HepG2 (cell line): Measurements from ENCODE around the gene NID1. TPM values are rescaled to one million over a fixed set of nuclear protein-coding genes. Genes with fewer than 3 reads are reported as not detected.
A peak's percentile ranks its signal among the peaks of the same experiment; 100 is the strongest.

Experiments used
- CBFB ChIP-seq: sonication (generic); formaldehyde crosslinking; IDR thresholded peaks from 2 replicates; pipeline ENCODE4 v1.4.0; 2020; ENCODE audit warnings: missing genetic modification reagents
- CSRNP1 ChIP-seq: sonication (generic); formaldehyde crosslinking; IDR thresholded peaks from 2 replicates; pipeline ENCODE4 v1.8.1; 2023; ENCODE audit warnings: mild to moderate bottlenecking, missing genetic modification reagents
- EP300 ChIP-seq, 3 experiments: sonication (generic) in 1 of 3; formaldehyde crosslinking in 1 of 3; IDR thresholded peaks; 2 replicates each; pipeline versions ENCODE4 v1.5.1 to v1.6.1; 2011 to 2020; ENCODE audit warnings: low read depth in 2 of 3, low read length in 2 of 3, borderline replicate concordance in 1 of 3, improper control_type of control experiment in 1 of 3, mild to moderate bottlenecking in 1 of 3, missing genetic modification reagents in 1 of 3, moderate library complexity in 1 of 3
- HMGA1 ChIP-seq: sonication (generic); formaldehyde crosslinking; conservative IDR thresholded peaks from 2 replicates; pipeline ENCODE4 v1.4.0; 2020; ENCODE audit warnings: missing genetic modification reagents
- ISL2 ChIP-seq: sonication (generic); formaldehyde crosslinking; IDR thresholded peaks from 2 replicates; pipeline ENCODE4 v1.5.0; 2020; ENCODE audit warnings: missing genetic modification reagents
- MLLT10 ChIP-seq: sonication (generic); formaldehyde crosslinking; IDR thresholded peaks from 2 replicates; pipeline ENCODE4 v1.4.0; 2020; ENCODE audit warnings: missing genetic modification reagents
- PHF5A ChIP-seq: IDR thresholded peaks from one replicate; pipeline ENCODE4 v1.6.1; 2018; ENCODE audit warnings: low read depth, missing genetic modification reagents; ENCODE audit not compliant: unreplicated experiment
- STAG1 ChIP-seq: sonication (generic); formaldehyde crosslinking; IDR thresholded peaks from 2 replicates; pipeline ENCODE4 v1.4.0; 2020; ENCODE audit warnings: missing genetic modification reagents
- TAF15 ChIP-seq: fragments of 200-400 bp; formaldehyde crosslinking; IDR thresholded peaks from one replicate; pipeline ENCODE4 v1.6.1; 2018; ENCODE audit warnings: mild to moderate bottlenecking, low read depth, low read length; ENCODE audit not compliant: poor library complexity, severe bottlenecking
- ZNF121 ChIP-seq: sonication (generic); formaldehyde crosslinking; IDR thresholded peaks from 2 replicates; pipeline ENCODE4 v1.5.0; 2020; ENCODE audit warnings: mild to moderate bottlenecking, missing genetic modification reagents
- ZNF331 ChIP-seq: sonication (generic); formaldehyde crosslinking; IDR thresholded peaks from 2 replicates; pipeline ENCODE4 v1.4.0; 2020; ENCODE audit warnings: missing genetic modification reagents
- ZNF333 ChIP-seq: sonication (generic); formaldehyde crosslinking; IDR thresholded peaks from 2 replicates; pipeline ENCODE4 v1.4.0; 2020; ENCODE audit warnings: mild to moderate bottlenecking, missing genetic modification reagents, borderline replicate concordance
- ZNF503 ChIP-seq: sonication (generic); formaldehyde crosslinking; IDR thresholded peaks from 2 replicates; pipeline ENCODE4 v1.4.0; 2020; ENCODE audit warnings: missing genetic modification reagents
- ZNF644 ChIP-seq: IDR thresholded peaks from 2 replicates; pipeline ENCODE4 v1.6.1; 2016; ENCODE audit warnings: low read depth
- ZNF879 ChIP-seq: sonication (generic); formaldehyde crosslinking; IDR thresholded peaks from 2 replicates; pipeline ENCODE4 v1.8.1; 2023; ENCODE audit warnings: missing genetic modification reagents
- polyA plus RNA-seq, 8 experiments: library from polyadenylated mRNA; depleted of rRNA in 3 of 8; stranded (reverse) in 7 of 8; unstranded in 1 of 8; fragments of >200 nt; fragmentation: Illumina TruSeq in 4 of 8; extraction: Trizol in 4 of 8; gene quantifications; 2 replicates each; pipeline versions ENCODE4 v1.2.1 to v1.2.3, GENCODE V29; 2011 to 2016; ENCODE audit warnings: low read depth in 4 of 8, missing spikeins in 1 of 8, mixed read lengths in 1 of 8; ENCODE audit not compliant: insufficient read depth in 1 of 8
- total RNA-seq, 5 experiments: library from RNA; depleted of rRNA; stranded (reverse); fragments of >200 nt; fragmentation: Illumina TruSeq; extraction: Trizol; gene quantifications; 2 replicates each; pipeline ENCODE4 v1.2.3, GENCODE V29; 2016; ENCODE audit warnings: low read depth in 1 of 5
- TF ChIP-seq, protein P1 (sequence below): sonication (generic); formaldehyde crosslinking; IDR thresholded peaks from 2 replicates; pipeline ENCODE4 v1.5.0; 2020; ENCODE audit warnings: missing genetic modification reagents, mild to moderate bottlenecking, borderline replicate concordance
- TF ChIP-seq, protein P2 (sequence below): IDR thresholded peaks from 2 replicates; pipeline ENCODE4 v1.6.1; 2012; ENCODE audit warnings: low read depth, low read length, improper control_type of control experiment
- TF ChIP-seq, protein P3 (sequence below): sonication (generic); formaldehyde crosslinking; IDR thresholded peaks from 2 replicates; pipeline ENCODE4 v1.4.0; 2020; ENCODE audit warnings: missing genetic modification reagents, borderline replicate concordance
- TF ChIP-seq, protein P4 (sequence below): sonication (generic); formaldehyde crosslinking; conservative IDR thresholded peaks from 2 replicates; pipeline ENCODE4 v1.4.0; 2020; ENCODE audit warnings: missing genetic modification reagents

Gene NID1
- total and polyA plus RNA-seq, 2 of the 13 experiments (the other 11 are each of a cell fraction or from before 2014, with no cell fraction given): 50.2 to 56.1 TPM

- TF ChIP-seq CSRNP1 (CRISPR knock-in tag): no peak
- 0 out of 2 replicates have a peak, but pooled peaks have one; percentile 19 for TF ChIP-seq STAG1 (CRISPR knock-in tag)
- TF ChIP-seq, protein P1, sequence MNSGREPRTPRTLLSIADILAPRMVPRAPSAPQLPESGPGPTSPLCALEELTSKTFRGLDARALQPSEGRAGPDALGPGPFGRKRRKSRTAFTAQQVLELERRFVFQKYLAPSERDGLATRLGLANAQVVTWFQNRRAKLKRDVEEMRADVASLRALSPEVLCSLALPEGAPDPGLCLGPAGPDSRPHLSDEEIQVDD (CRISPR knock-in tag): no peak
- TF ChIP-seq, protein P2, sequence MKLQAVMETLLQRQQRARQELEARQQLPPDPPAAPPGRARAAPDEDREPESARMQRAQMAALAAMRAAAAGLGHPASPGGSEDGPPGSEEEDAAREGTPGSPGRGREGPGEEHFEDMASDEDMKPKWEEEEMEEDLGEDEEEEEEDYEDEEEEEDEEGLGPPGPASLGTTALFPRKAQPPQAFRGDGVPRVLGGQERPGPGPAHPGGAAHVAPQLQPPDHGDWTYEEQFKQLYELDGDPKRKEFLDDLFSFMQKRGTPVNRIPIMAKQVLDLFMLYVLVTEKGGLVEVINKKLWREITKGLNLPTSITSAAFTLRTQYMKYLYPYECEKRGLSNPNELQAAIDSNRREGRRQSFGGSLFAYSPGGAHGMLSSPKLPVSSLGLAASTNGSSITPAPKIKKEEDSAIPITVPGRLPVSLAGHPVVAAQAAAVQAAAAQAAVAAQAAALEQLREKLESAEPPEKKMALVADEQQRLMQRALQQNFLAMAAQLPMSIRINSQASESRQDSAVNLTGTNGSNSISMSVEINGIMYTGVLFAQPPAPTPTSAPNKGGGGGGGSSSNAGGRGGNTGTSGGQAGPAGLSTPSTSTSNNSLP: peak; percentile 79; the same call in 1 of the 2 replicates
- peak; percentile 85 for TF ChIP-seq ISL2 (CRISPR knock-in tag)
- no peak for TF ChIP-seq HMGA1 (CRISPR knock-in tag)
- peak in 1 of 2 experiments; percentile 85; a peak in 2 of 4 replicates for TF ChIP-seq EP300 (IDR thresholded peaks at IDR 0.05; ENCODE audit: low read depth in 2 of 2, low read length in 2 of 2)
- peak; percentile 62; the same call in 1 of the 2 replicates for TF ChIP-seq EP300 (CRISPR knock-in tag; IDR thresholded peaks at IDR 0.05; ENCODE audit: borderline replicate concordance)
- no peak for TF ChIP-seq MLLT10
- TF ChIP-seq ZNF879 (CRISPR knock-in tag): no peak
- no peak for TF ChIP-seq ZNF333 (CRISPR knock-in tag)
- TF ChIP-seq TAF15: no peak
- peak; percentile 76; the same call in 1 of the 2 replicates for TF ChIP-seq ZNF121
- peak; percentile 68; the same call in 1 of the 2 replicates for TF ChIP-seq ZNF644
- peak; percentile 94 for TF ChIP-seq CBFB (CRISPR knock-in tag)
- TF ChIP-seq, protein P3, sequence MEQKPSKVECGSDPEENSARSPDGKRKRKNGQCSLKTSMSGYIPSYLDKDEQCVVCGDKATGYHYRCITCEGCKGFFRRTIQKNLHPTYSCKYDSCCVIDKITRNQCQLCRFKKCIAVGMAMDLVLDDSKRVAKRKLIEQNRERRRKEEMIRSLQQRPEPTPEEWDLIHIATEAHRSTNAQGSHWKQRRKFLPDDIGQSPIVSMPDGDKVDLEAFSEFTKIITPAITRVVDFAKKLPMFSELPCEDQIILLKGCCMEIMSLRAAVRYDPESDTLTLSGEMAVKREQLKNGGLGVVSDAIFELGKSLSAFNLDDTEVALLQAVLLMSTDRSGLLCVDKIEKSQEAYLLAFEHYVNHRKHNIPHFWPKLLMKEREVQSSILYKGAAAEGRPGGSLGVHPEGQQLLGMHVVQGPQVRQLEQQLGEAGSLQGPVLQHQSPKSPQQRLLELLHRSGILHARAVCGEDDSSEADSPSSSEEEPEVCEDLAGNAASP: 0 out of 2 replicates have a peak, but pooled peaks have one; percentile 55
- TF ChIP-seq ZNF503: peak; percentile 64; the same call in 1 of the 2 replicates
- TF ChIP-seq PHF5A (CRISPR knock-in tag): peak; percentile 94
- peak; percentile 75 for TF ChIP-seq ZNF331 (CRISPR knock-in tag)
- TF ChIP-seq, protein P4, sequence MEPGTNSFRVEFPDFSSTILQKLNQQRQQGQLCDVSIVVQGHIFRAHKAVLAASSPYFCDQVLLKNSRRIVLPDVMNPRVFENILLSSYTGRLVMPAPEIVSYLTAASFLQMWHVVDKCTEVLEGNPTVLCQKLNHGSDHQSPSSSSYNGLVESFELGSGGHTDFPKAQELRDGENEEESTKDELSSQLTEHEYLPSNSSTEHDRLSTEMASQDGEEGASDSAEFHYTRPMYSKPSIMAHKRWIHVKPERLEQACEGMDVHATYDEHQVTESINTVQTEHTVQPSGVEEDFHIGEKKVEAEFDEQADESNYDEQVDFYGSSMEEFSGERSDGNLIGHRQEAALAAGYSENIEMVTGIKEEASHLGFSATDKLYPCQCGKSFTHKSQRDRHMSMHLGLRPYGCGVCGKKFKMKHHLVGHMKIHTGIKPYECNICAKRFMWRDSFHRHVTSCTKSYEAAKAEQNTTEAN (CRISPR knock-in tag): peak; percentile 87
Observed at GRCh38 chr1:236039740-236040685, 24.9 kb downstream of the NID1 start (continued).
